ENCODE measurements around the gene ZCCHC10. TPM values are rescaled to one million over a fixed set of nuclear protein-coding genes. Genes with fewer than 3 reads are reported as not detected.
A peak's percentile ranks its signal among the peaks of the same experiment; 100 is the strongest.

The ZCCHC10 gene
- total and polyA plus RNA-seq, 9 of the 15 experiments (the other 6 are each of a cell fraction or from before 2014, with no cell fraction given) = 11.9 to 146 (median 51.8) TPM

- TF ChIP-seq THRB (CRISPR knock-in tag; conservative IDR thresholded peaks at IDR 0.05) (no peak), LARP7 (IDR thresholded peaks at IDR 0.05) (no peak), ZBTB33 (CRISPR knock-in tag; IDR thresholded peaks at IDR 0.05) (peak; percentile 1; the same call in 1 of the 2 replicates), GATAD2A (IDR thresholded peaks at IDR 0.05) (no peak; the same call in none of the 2 replicates), E2F5 (CRISPR knock-in tag; IDR thresholded peaks at IDR 0.05) (no peak; the same call in 1 of the 2 replicates), NEUROD1 (IDR thresholded peaks at IDR 0.05; ENCODE audit: borderline replicate concordance, low read depth, low read length, partially characterized antibody) (peak; percentile 78), HMG20A (CRISPR knock-in tag; conservative IDR thresholded peaks at IDR 0.05) (no peak), ATF2 (CRISPR knock-in tag; IDR thresholded peaks at IDR 0.05) (no peak), ZBTB17 (CRISPR knock-in tag; IDR thresholded peaks at IDR 0.05) (0 out of 2 replicates have a peak, but pooled peaks have one; percentile 32), ZNF24 (IDR thresholded peaks at IDR 0.05) (no peak), ZFX (CRISPR knock-in tag; IDR thresholded peaks at IDR 0.05) (peak; percentile 99), ILF3 (IDR thresholded peaks at IDR 0.05; ENCODE audit: borderline replicate concordance) (no peak; the same call in 1 of the 2 replicates), PCBP1 (IDR thresholded peaks at IDR 0.05; ENCODE audit: low read depth, low read length, poor library complexity, severe bottlenecking) (no peak), MBD2 (IDR thresholded peaks at IDR 0.05; ENCODE audit: borderline replicate concordance, low read depth) (peak; percentile 66; the same call in 1 of the 2 replicates), NR2F6 (CRISPR knock-in tag; IDR thresholded peaks at IDR 0.05) (0 out of 2 replicates have a peak, but pooled peaks have one; percentile 3), SUPT5H (IDR thresholded peaks at IDR 0.05) (peak; percentile 82), ZBTB7A (IDR thresholded peaks at IDR 0.05; ENCODE audit: borderline replicate concordance, control insufficient read depth, low read depth, low read length) (peak; percentile 98), CHCHD3 (CRISPR knock-in tag; IDR thresholded peaks at IDR 0.05) (no peak), TGIF2 (CRISPR knock-in tag; IDR thresholded peaks at IDR 0.05) (peak; percentile 66; the same call in 1 of the 2 replicates), PHF20 (IDR thresholded peaks at IDR 0.05; ENCODE audit: partially characterized antibody) (peak; percentile 87), CREB3 (tag; conservative IDR thresholded peaks at IDR 0.05; ENCODE audit: low read depth) (peak; percentile 68; the same call in 1 of the 2 replicates), RHOXF2B (CRISPR knock-in tag; conservative IDR thresholded peaks at IDR 0.05) (no peak)
Observed at GRCh38 chr5:132963171-132964104, 62.9 kb downstream of the ZCCHC10 start, which contains the start of gene AFF4 (continued).
